Kidney glomerular epithelial cell (primary cell): ENCODE measurements around the gene MPV17.
A peak's percentile ranks its signal among the peaks of the same experiment; 100 is the strongest.
"Not testable (repeated sequence)": the region's sequence is repeated elsewhere in the genome, so short reads cannot be mapped to it uniquely, and the experiment has no call there.

Source experiments
- DNase-seq: peaks from one replicate; lab custom pipeline; 2025; lab: John Stamatoyannopoulos, UW

MPV17 gene

GRCh38 chr2:27322766-27323595 is at the start of gene MPV17:
MPV17 (minus strand) TSS chr2:27323097; CDS start chr2:27322517, 580 bp downstream.
- DNase-seq = peak; percentile 73

GRCh38 chr2:27370816-27371620 is 48.1 kb upstream of the MPV17 start:
- peak; percentile 46 for DNase-seq

- peak; percentile 98 for DNase-seq
These were observed 47.3 kb upstream of the MPV17 start, which contains the start of the genes EIF2B4 and SNX17 for GRCh38 chr2:27370026-27370815. EIF2B4 (minus strand) TSS chr2:27370338; CDS start chr2:27370314, 24 bp downstream. SNX17 (plus strand) TSS chr2:27370616; CDS start chr2:27370744, 128 bp downstream.

- no peak for DNase-seq
These were observed 46.7 kb upstream of the MPV17 start for GRCh38 chr2:27369471-27370025.

- DNase-seq = no peak
These were observed 41.0 kb upstream of the MPV17 start for GRCh38 chr2:27363933-27364332.

- DNase-seq = no peak
These were observed 40.0 kb upstream of the MPV17 start for GRCh38 chr2:27362678-27363420.

- peak; percentile 98 for DNase-seq
These were observed 33.7 kb upstream of the MPV17 start, which contains the start of gene GTF3C2 for GRCh38 chr2:27356382-27357181. GTF3C2 (minus strand) TSS chr2:27356764; CDS start chr2:27343554, 13,210 bp downstream.

GRCh38 chr2:27356056-27356381 is 33.1 kb upstream of the MPV17 start:
- peak; percentile 36 for DNase-seq

- no peak for DNase-seq
These were observed 31.7 kb upstream of the MPV17 start for GRCh38 chr2:27354597-27354927.

- no peak for DNase-seq
These were observed 31.1 kb upstream of the MPV17 start for GRCh38 chr2:27353762-27354596.

GRCh38 chr2:27353386-27353761 is 30.5 kb upstream of the MPV17 start:
- DNase-seq = not testable (repeated sequence)

GRCh38 chr2:27351802-27352598 is 29.1 kb upstream of the MPV17 start:
- no peak for DNase-seq

GRCh38 chr2:27350106-27350693 is 27.3 kb upstream of the MPV17 start:
- no peak for DNase-seq

GRCh38 chr2:27347641-27348040 is 24.7 kb upstream of the MPV17 start:
- DNase-seq = no peak

- DNase-seq = no peak
These were observed 13.3 kb upstream of the MPV17 start for GRCh38 chr2:27336173-27336572.

GRCh38 chr2:27335311-27335710 is 12.4 kb upstream of the MPV17 start:
- no peak for DNase-seq

GRCh38 chr2:27324720-27325119 is 1.8 kb upstream of the MPV17 start:
- no peak for DNase-seq

- DNase-seq = no peak
These were observed 844 bp upstream of the MPV17 start for GRCh38 chr2:27323596-27324285.
